Adrenal gland (tissue), 5 donors: Measurements from ENCODE around the gene ZHX3.

Experiments used
- CTCF ChIP-seq, 6 experiments: fragments of 450-650 bp in 4 of 6; fragments of 200-600 bp in 2 of 6; sonication (generic) in 1 of 6; IDR thresholded peaks; 1 replicate in 5 of 6; 2 replicates in 1 of 6; pipeline versions ENCODE4 v1.5.1 to v1.8.0; 2016 to 2021; ENCODE audit warnings: antibody characterized with exemption in 6 of 6, mild to moderate bottlenecking in 2 of 6, moderate library complexity in 1 of 6
- POLR2A ChIP-seq, 2 donors: fragments of 450-650 bp; IDR thresholded peaks; one replicate each; pipeline ENCODE4 v1.6.1; 2017; ENCODE audit warnings: antibody characterized with exemption in 2 of 2, mild to moderate bottlenecking in 2 of 2, moderate library complexity in 1 of 2
- donor health status: DM: no; HTN: no; CAD: no.

- TF ChIP-seq CTCF (IDR thresholded peaks at IDR 0.05) (no peak), POLR2A (IDR thresholded peaks at IDR 0.05) (no peak)
These were observed 86.4 kb downstream of the ZHX3 start for GRCh38 chr20:41231136-41231535.
